RPMI7951 (cell line): Measurements from ENCODE around the gene SDR42E1. TPM values are rescaled to one million over a fixed set of nuclear protein-coding genes. Genes with fewer than 3 reads are reported as not detected.
A peak's percentile ranks its signal among the peaks of the same experiment; 100 is the strongest.

Experiments
- DNase-seq: peaks from one replicate; pipeline ENCODE4 v3.0.0-alpha.2; 2012; ENCODE audit warnings: low read depth
- total RNA-seq: library from RNA; depleted of rRNA; stranded (reverse); fragments of >200 nt; shearing (Covaris generic); gene quantifications from 2 replicates; pipeline ENCODE4 v1.2.3, GENCODE V29; 2014; rRNA removed

The SDR42E1 gene
- 1.6 and 1.8 TPM in 2 replicates for total RNA-seq

DNA sequence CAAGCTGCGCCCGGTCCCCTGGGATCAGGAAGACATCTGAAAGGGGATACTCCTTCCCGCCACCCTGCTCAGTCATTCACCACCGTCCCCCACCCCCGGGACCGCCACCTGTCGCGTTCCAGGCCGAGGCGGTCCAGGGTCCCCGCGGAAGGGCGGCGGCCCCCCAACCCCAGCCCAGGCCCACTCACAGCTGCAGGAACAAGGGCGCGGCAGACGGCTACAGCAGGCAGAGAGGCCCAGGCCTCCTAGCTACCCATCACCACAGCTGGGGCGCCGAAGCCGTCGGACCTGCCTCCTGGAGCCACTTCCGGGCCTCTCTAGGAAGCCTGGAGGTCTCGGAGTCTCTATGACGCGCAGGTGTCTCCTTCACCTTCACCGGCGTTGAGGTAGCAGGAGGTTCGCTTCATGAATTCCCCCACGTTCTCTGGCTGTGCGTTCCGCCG is at the start of gene SDR42E1:
SDR42E1 (minus strand) TSS at position 272 of the 443 bp plus-strand sequence. CDS start 10,612 bp downstream, outside the sequence.
- DNase-seq, result peak; percentile 24

- DNase-seq, result no peak
Measured at GRCh38 chr16:82059983-82060421, 48.7 kb upstream of the SDR42E1 start.

DNA sequence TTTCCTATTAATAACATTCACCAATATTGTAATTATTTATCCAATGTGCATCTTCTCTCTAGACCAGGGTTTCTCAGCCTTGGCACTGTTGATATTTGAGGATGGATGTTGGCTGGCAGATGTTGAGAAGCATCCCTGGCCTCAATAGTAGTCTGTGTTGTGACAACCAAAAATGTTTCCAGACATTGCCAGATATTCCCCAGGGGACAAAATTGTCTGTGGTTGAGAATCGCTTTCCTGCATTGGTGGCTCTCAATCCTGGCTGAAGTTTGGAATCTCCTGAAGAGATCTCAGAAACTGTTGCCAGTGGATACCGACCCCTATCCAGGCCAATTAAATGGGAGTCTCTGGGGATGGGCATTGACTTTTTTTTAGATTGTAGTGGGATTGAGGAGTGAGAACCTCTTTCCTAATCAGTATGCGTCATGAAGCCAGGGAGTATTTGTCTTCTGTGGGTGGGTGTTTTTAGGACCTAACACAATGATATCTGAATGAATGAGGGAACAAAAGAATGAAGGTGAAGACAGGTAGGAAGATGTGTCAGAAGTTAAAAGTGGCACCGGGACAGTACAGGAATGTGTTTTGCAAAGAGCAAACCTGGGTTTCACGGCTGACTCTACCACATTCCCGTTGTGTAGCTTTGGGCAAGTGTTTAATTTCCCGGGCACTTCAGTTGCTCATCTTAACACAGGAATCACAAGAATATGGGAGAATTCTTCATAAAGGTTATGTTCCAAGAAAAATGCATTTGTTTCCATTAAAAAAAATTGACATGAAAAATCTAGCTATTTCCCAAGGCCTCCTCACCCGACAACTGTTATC is 48.1 kb upstream of the SDR42E1 start:
- DNase-seq, result peak; percentile 45

DNA sequence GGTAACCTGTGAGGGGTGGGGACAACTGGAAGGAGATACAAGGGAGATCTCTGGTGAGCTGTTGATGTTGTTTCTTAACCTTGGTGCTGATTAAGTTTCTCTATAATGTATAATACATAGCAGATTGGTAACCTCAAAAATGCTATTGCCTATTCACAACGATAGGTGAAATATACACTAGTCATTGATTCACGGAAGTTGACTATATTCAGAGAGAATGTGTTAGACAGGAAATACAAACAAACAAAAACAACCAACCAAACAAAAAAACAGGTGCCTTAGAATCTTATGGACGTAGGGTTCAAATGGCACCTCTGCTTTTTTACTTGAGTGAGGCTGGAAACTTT is 45.3 kb upstream of the SDR42E1 start:
- no peak for DNase-seq

GRCh38 chr16:82055728-82056549 is 44.7 kb upstream of the SDR42E1 start:
- peak; percentile 36 for DNase-seq

GRCh38 chr16:82055117-82055516 is 43.8 kb upstream of the SDR42E1 start:
- DNase-seq, result no peak

GRCh38 chr16:82051656-82052055 is 40.4 kb upstream of the SDR42E1 start:
- DNase-seq, result no peak

- DNase-seq, result no peak
Measured at GRCh38 chr16:82050909-82051357, 39.7 kb upstream of the SDR42E1 start.

- DNase-seq, result no peak
Measured at GRCh38 chr16:82050506-82050905, 39.2 kb upstream of the SDR42E1 start.

DNA sequence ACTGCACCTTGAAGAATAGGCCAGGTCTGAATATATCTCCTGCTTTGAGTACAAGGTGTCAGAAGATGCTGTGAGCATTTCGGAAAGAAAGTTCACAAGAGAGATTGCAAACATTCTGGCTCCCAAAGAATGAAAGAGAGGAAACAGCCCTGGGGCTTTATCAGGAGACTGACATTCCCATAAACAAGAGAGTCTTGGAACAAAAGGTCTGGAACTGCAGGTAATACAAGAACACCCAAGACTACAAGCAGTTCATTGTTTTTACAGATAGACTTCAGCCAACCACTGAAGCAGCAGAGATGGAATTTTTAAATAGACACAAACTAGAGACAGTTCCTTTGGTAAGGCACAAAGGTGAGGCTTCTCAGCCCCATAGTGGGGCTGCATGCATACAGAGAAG is 38.2 kb upstream of the SDR42E1 start:
- DNase-seq, result no peak

DNA sequence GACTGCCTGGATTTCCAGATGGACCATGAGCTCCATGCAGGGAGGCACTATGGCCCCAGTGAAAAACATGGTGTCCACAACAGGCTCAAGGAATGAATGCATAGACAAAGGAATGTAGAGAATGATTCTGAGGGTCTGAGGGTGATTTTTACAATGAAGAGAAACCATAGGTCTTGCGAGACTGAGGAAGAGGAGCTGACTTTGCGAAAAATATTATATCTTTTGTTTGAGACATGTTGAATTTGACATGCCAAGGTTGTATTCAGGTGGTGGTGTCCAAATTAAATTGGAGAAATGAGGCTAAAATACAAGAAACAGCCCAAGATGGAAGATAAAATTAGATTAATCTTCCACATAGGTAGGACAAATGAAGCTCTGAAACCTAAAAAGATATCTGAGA is 36.5 kb upstream of the SDR42E1 start:
- DNase-seq, result no peak

DNA sequence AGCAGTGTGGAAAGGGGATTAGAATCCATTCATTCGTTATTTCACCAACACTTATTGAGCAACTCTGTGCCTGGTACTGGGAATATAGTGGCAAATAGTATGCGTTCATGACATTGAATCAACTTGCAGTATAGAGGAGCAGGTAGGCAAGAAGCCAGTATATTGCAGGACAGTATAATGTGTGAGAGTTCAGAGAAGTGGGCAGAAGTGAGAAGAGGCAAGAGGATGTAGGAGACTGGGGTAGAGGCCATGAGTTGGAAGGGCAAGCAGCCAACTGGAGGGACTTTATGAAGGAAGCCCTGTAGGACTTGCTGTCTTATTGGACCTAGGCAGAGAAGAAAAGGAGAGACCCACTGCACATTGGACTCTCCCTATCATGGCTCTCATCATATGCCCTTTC is 36.1 kb upstream of the SDR42E1 start:
- DNase-seq, result no peak

- no peak for DNase-seq
Measured at GRCh38 chr16:82046941-82047340, 35.7 kb upstream of the SDR42E1 start.

- DNase-seq, result no peak
Measured at GRCh38 chr16:82046541-82046940, 35.3 kb upstream of the SDR42E1 start.

DNA sequence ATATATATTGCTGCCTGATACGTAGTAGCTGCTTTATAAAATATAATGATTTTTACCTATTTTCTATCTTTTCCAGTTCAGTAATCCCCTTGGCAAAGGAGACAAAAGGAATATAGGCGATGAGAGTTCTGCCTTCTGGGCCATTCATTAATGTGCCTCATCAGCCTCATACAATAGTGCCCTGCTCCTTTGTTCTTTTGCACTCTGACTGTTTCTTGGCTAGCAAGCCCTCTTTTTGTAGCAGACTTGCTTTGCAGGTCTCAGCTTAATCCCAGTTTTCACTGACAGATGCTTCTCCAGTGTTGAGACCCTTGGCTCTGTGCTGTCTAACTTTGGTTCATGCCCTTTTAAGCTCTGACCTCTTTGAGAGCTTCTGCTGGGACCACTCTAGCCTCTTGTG is 34.2 kb upstream of the SDR42E1 start:
- no peak for DNase-seq

- peak; percentile 65 for DNase-seq
Measured at GRCh38 chr16:82044585-82044911, 33.3 kb upstream of the SDR42E1 start.

- peak; percentile 98 for DNase-seq
Measured at GRCh38 chr16:82043680-82044584, 32.7 kb upstream of the SDR42E1 start.

- peak; percentile 45 for DNase-seq
Measured at GRCh38 chr16:82042846-82043245, 31.6 kb upstream of the SDR42E1 start.

GRCh38 chr16:82042144-82042543 is 30.9 kb upstream of the SDR42E1 start:
- DNase-seq, result peak; percentile 60

DNA sequence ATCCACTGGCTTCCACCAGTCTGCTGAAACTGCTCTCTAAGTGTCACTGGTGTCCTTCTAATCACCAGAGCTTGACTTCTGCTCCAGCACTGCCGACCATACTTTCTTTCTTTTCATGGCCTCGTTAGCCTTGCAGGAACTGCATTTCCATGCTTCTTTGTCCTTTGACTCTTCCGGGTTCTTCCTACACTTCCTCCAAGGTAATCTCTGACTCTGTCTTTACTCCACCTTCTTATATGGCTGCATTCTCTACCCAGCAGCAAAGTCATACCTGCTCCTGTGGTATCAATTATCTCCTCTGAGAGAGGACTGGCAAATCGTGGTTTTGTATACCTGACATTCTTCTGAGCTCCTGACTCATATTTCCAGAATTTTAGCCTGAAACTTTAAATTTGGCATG is 30.3 kb upstream of the SDR42E1 start:
- no peak for DNase-seq

GRCh38 chr16:82040296-82040695 is 29.0 kb upstream of the SDR42E1 start:
- no peak for DNase-seq

- no peak for DNase-seq
Measured at GRCh38 chr16:82037666-82038065, 26.4 kb upstream of the SDR42E1 start.
